ENCODE measurements around the gene AFF3. TPM values are rescaled to one million over a fixed set of nuclear protein-coding genes. Genes with fewer than 3 reads are reported as not detected.

AFF3 gene
- total RNA-seq, 5 donors from 2014 or later (not counting 1 experiment from before 2014, with no cell fraction given) = 9.9 to 23.5 (median 11.5) TPM

- peaks cover 0 to 12% (median 0%) of the 10 kb centered on the region in 3 donors for H3K4me1 Mint-ChIP-seq
- peaks cover 0 to 8% (median 0%) of the 10 kb centered on the region in 3 donors for H3K9me3 Mint-ChIP-seq
- Histone ChIP-seq H3K27me3 (replicated peaks in 1 of 2; ENCODE audit: control insufficient read depth in 2 of 2, extremely low read depth in 1 of 2, insufficient read depth in 2 of 2, low read length in 1 of 2) (no peaks in the 10 kb centered on the region), H3K4me1 (ENCODE audit: control insufficient read depth in 1 of 2, extremely low read depth in 1 of 2, insufficient read depth in 2 of 2, low read length in 2 of 2) (no peaks in the 10 kb centered on the region), H3K36me3 (ENCODE audit: control insufficient read depth in 2 of 2, extremely low read depth in 1 of 2, insufficient read depth in 1 of 2, low read length in 1 of 2) (no peaks in the 10 kb centered on the region), H3K27ac (ENCODE audit: low read length) (no peak overlapping the region), H3K9me3 (no peaks in the 10 kb centered on the region), H3K4me3 (ENCODE audit: control insufficient read depth in 1 of 2, extremely low read depth in 1 of 2, low read length in 1 of 2) (no peak overlapping the region)
- no peak overlapping the region for H3K27ac Mint-ChIP-seq
- ATAC-seq (replicated peaks in 1 of 4) (no peak), DNase-seq (no peak)
- CTCF ChIA-PET = no interaction called here
- POLR2A ChIA-PET = no interaction called here
- WGBS (ENCODE audit: insufficient coverage) = no CpG with 5 or more reads among the region's 3 CpGs
- no peaks in the 10 kb centered on the region for H3K27me3 Mint-ChIP-seq
- H3K36me3 Mint-ChIP-seq = peaks cover 3% of the 10 kb centered on the region
- no peak overlapping the region for H3K4me3 Mint-ChIP-seq
These were observed 167.6 kb downstream of the AFF3 start for GRCh38 chr2:99974682-99975375.

GRCh38 chr2:99974275-99974674 lies 168.1 kb downstream of the AFF3 start:
- DNase-seq = no peak
- POLR2A ChIA-PET = no interaction called here
- ATAC-seq (replicated peaks in 1 of 4) = no peak

GRCh38 chr2:99971326-99971900 lies 171.0 kb downstream of the AFF3 start:
- 83% methylated on average over 2 of the region's 3 CpGs for WGBS (ENCODE audit: insufficient coverage)
- peaks cover 0 to 8% (median 0%) of the 10 kb centered on the region in 3 donors for H3K9me3 Mint-ChIP-seq
- H3K4me3 Mint-ChIP-seq = no peak overlapping the region
- Histone ChIP-seq H3K4me1 (ENCODE audit: control insufficient read depth in 1 of 2, extremely low read depth in 1 of 2, insufficient read depth in 2 of 2, low read length in 2 of 2) (no peaks in the 10 kb centered on the region), H3K36me3 (ENCODE audit: control insufficient read depth in 2 of 2, extremely low read depth in 1 of 2, insufficient read depth in 1 of 2, low read length in 1 of 2) (no peaks in the 10 kb centered on the region), H3K4me3 (ENCODE audit: control insufficient read depth in 1 of 2, extremely low read depth in 1 of 2, low read length in 1 of 2) (no peak overlapping the region), H3K27me3 (replicated peaks in 1 of 2; ENCODE audit: control insufficient read depth in 2 of 2, extremely low read depth in 1 of 2, insufficient read depth in 2 of 2, low read length in 1 of 2) (no peaks in the 10 kb centered on the region), H3K9me3 (no peaks in the 10 kb centered on the region), H3K27ac (ENCODE audit: low read length) (no peak overlapping the region)
- H3K27ac Mint-ChIP-seq = no peak overlapping the region
- peaks cover 3% of the 10 kb centered on the region for H3K36me3 Mint-ChIP-seq
- POLR2A ChIA-PET = no interaction called here
- CTCF ChIA-PET = no interaction called here
- ATAC-seq (replicated peaks in 1 of 4) (no peak), DNase-seq (no peak)
- no peaks in the 10 kb centered on the region for H3K27me3 Mint-ChIP-seq
- peaks cover 0 to 12% (median 0%) of the 10 kb centered on the region in 3 donors for H3K4me1 Mint-ChIP-seq

More at GRCh38 chr2:99974275-99974674, 168.1 kb downstream of the AFF3 start:
- H3K36me3 Mint-ChIP-seq = peaks cover 3% of the 10 kb centered on the region
- CTCF ChIA-PET = no interaction called here
- Histone ChIP-seq H3K36me3 (ENCODE audit: control insufficient read depth in 2 of 2, extremely low read depth in 1 of 2, insufficient read depth in 1 of 2, low read length in 1 of 2) (no peaks in the 10 kb centered on the region), H3K27me3 (replicated peaks in 1 of 2; ENCODE audit: control insufficient read depth in 2 of 2, extremely low read depth in 1 of 2, insufficient read depth in 2 of 2, low read length in 1 of 2) (no peaks in the 10 kb centered on the region), H3K4me3 (ENCODE audit: control insufficient read depth in 1 of 2, extremely low read depth in 1 of 2, low read length in 1 of 2) (no peak overlapping the region), H3K27ac (ENCODE audit: low read length) (no peak overlapping the region), H3K9me3 (no peaks in the 10 kb centered on the region), H3K4me1 (ENCODE audit: control insufficient read depth in 1 of 2, extremely low read depth in 1 of 2, insufficient read depth in 2 of 2, low read length in 2 of 2) (no peaks in the 10 kb centered on the region)
- 70% methylated on average over 2 of the region's 6 CpGs for WGBS (ENCODE audit: insufficient coverage)
- H3K9me3 Mint-ChIP-seq = peaks cover 0 to 8% (median 0%) of the 10 kb centered on the region in 3 donors
- H3K27me3 Mint-ChIP-seq = no peaks in the 10 kb centered on the region
- H3K27ac Mint-ChIP-seq = no peak overlapping the region
- no peak overlapping the region for H3K4me3 Mint-ChIP-seq
- H3K4me1 Mint-ChIP-seq = peaks cover 0 to 12% (median 0%) of the 10 kb centered on the region in 3 donors

- H3K9me3 ChIP-seq = no peaks in the 10 kb centered on the region
- CTCF ChIA-PET = no interaction called here
- no peak for ATAC-seq (replicated peaks in 1 of 4)
- Mint-ChIP-seq H3K36me3 (peaks cover 2% of the 10 kb centered on the region), H3K27me3 (no peaks in the 10 kb centered on the region), H3K9me3 (peaks cover 0 to 8% (median 0%) of the 10 kb centered on the region in 3 donors), H3K27ac (no peak overlapping the region), H3K4me3 (no peak overlapping the region), H3K4me1 (peaks cover 0 to 12% (median 0%) of the 10 kb centered on the region in 3 donors)
- no peak overlapping the region for H3K4me3 ChIP-seq (ENCODE audit: control insufficient read depth in 1 of 2, extremely low read depth in 1 of 2, low read length in 1 of 2)
- POLR2A ChIA-PET = interaction anchor here in 1 of 2 donors (0.6 kb wide), 1 partner anchor 247 kb away, joined by 3 read pairs; no protein-coding TSS in a partner anchor
- no peaks in the 10 kb centered on the region for H3K4me1 ChIP-seq (ENCODE audit: control insufficient read depth in 1 of 2, extremely low read depth in 1 of 2, insufficient read depth in 2 of 2, low read length in 2 of 2)
- no peaks in the 10 kb centered on the region for H3K36me3 ChIP-seq (ENCODE audit: control insufficient read depth in 2 of 2, extremely low read depth in 1 of 2, insufficient read depth in 1 of 2, low read length in 1 of 2)
- DNase-seq = no peak
- H3K27me3 ChIP-seq (replicated peaks in 1 of 2; ENCODE audit: control insufficient read depth in 2 of 2, extremely low read depth in 1 of 2, insufficient read depth in 2 of 2, low read length in 1 of 2) = no peaks in the 10 kb centered on the region
- no peak overlapping the region for H3K27ac ChIP-seq (ENCODE audit: low read length)
- WGBS (ENCODE audit: insufficient coverage) = 73% methylated on average over 9 of the region's 12 CpGs
These were observed 172.0 kb downstream of the AFF3 start for GRCh38 chr2:99970292-99970868.

- no peaks in the 10 kb centered on the region for H3K9me3 Mint-ChIP-seq
- no peak overlapping the region for H3K4me3 Mint-ChIP-seq
- Histone ChIP-seq H3K27me3 (replicated peaks in 1 of 2; ENCODE audit: control insufficient read depth in 2 of 2, extremely low read depth in 1 of 2, insufficient read depth in 2 of 2, low read length in 1 of 2) (no peaks in the 10 kb centered on the region), H3K9me3 (peaks cover 2% of the 10 kb centered on the region), H3K4me3 (ENCODE audit: control insufficient read depth in 1 of 2, extremely low read depth in 1 of 2, low read length in 1 of 2) (no peak overlapping the region), H3K36me3 (ENCODE audit: control insufficient read depth in 2 of 2, extremely low read depth in 1 of 2, insufficient read depth in 1 of 2, low read length in 1 of 2) (no peaks in the 10 kb centered on the region), H3K27ac (ENCODE audit: low read length) (no peak overlapping the region), H3K4me1 (ENCODE audit: control insufficient read depth in 1 of 2, extremely low read depth in 1 of 2, insufficient read depth in 2 of 2, low read length in 2 of 2) (no peaks in the 10 kb centered on the region)
- CTCF ChIA-PET = no interaction called here
- 94% methylated on average over 6 of the region's 9 CpGs for WGBS (ENCODE audit: insufficient coverage)
- POLR2A ChIA-PET = no interaction called here
- H3K27me3 Mint-ChIP-seq = no peaks in the 10 kb centered on the region
- DNase-seq (no peak), ATAC-seq (replicated peaks in 1 of 4) (no peak)
- H3K36me3 Mint-ChIP-seq = no peaks in the 10 kb centered on the region
- no peak overlapping the region for H3K27ac Mint-ChIP-seq
- peaks cover 0 to 6% (median 0%) of the 10 kb centered on the region in 3 donors for H3K4me1 Mint-ChIP-seq
These were observed 181.0 kb downstream of the AFF3 start for GRCh38 chr2:99961196-99961913.

GRCh38 chr2:99960790-99961189 lies 181.6 kb downstream of the AFF3 start:
- Histone ChIP-seq H3K36me3 (ENCODE audit: control insufficient read depth in 2 of 2, extremely low read depth in 1 of 2, insufficient read depth in 1 of 2, low read length in 1 of 2) (no peaks in the 10 kb centered on the region), H3K27ac (ENCODE audit: low read length) (no peak overlapping the region), H3K9me3 (peaks cover 2% of the 10 kb centered on the region), H3K27me3 (replicated peaks in 1 of 2; ENCODE audit: control insufficient read depth in 2 of 2, extremely low read depth in 1 of 2, insufficient read depth in 2 of 2, low read length in 1 of 2) (no peaks in the 10 kb centered on the region), H3K4me3 (ENCODE audit: control insufficient read depth in 1 of 2, extremely low read depth in 1 of 2, low read length in 1 of 2) (no peak overlapping the region), H3K4me1 (ENCODE audit: control insufficient read depth in 1 of 2, extremely low read depth in 1 of 2, insufficient read depth in 2 of 2, low read length in 2 of 2) (no peaks in the 10 kb centered on the region)
- H3K9me3 Mint-ChIP-seq = no peaks in the 10 kb centered on the region
- H3K27ac Mint-ChIP-seq = no peak overlapping the region
- H3K4me3 Mint-ChIP-seq = no peak overlapping the region
- no peak for DNase-seq
- H3K36me3 Mint-ChIP-seq = no peaks in the 10 kb centered on the region
- CTCF ChIA-PET = no interaction called here
- no peaks in the 10 kb centered on the region for H3K27me3 Mint-ChIP-seq
- POLR2A ChIA-PET = no interaction called here
- WGBS (ENCODE audit: insufficient coverage) = 71% methylated on average over 2 of the region's 3 CpGs
- no peak for ATAC-seq (replicated peaks in 1 of 4)
- peaks cover 0 to 6% (median 0%) of the 10 kb centered on the region in 3 donors for H3K4me1 Mint-ChIP-seq

Data from T-cell (primary cell).